Measurements from ENCODE around the gene ULK2. TPM values are rescaled to one million over a fixed set of nuclear protein-coding genes. Genes with fewer than 3 reads are reported as not detected.

The ULK2 gene
- total RNA-seq, 1 experiment from 2014 or later, result 5.1 TPM

GRCh38 chr17:19886116-19886515, 18.4 kb upstream of the ULK2 start:
- no peaks in the 10 kb centered on the region for H3K36me3 Mint-ChIP-seq
- ChIA-PET CTCF (no interaction called here), POLR2A (no interaction called here)
- DNase-seq (ENCODE audit: low spot score) (no peak), ATAC-seq (no peak)
- no peak overlapping the region for H3K4me3 Mint-ChIP-seq
- no peaks in the 10 kb centered on the region for H3K27me3 Mint-ChIP-seq (ENCODE audit: low read depth)
- TF ChIP-seq ZNF416 (CRISPR knock-in tag; IDR thresholded peaks at IDR 0.05) (no peak), ZNF512 (CRISPR knock-in tag; IDR thresholded peaks at IDR 0.05; ENCODE audit: borderline replicate concordance) (peak; percentile 17; the same call in 1 of the 2 replicates)
- H3K9me3 Mint-ChIP-seq, result no peaks in the 10 kb centered on the region
- no peaks in the 10 kb centered on the region for H3K4me1 Mint-ChIP-seq
- no peak overlapping the region for H3K27ac Mint-ChIP-seq

- ATAC-seq (no peak), DNase-seq (ENCODE audit: low spot score) (no peak)
- Mint-ChIP-seq H3K4me3 (no peak overlapping the region), H3K9me3 (no peaks in the 10 kb centered on the region), H3K4me1 (no peaks in the 10 kb centered on the region), H3K27ac (no peak overlapping the region), H3K36me3 (no peaks in the 10 kb centered on the region), H3K27me3 (ENCODE audit: low read depth) (no peaks in the 10 kb centered on the region)
- CTCF ChIA-PET, result interaction anchor here (0.7 kb wide), 1 partner anchor 168 kb away, joined by 3 read pairs; no protein-coding TSS in a partner anchor
- POLR2A ChIA-PET, result no interaction called here
- TF ChIP-seq ZNF121 (CRISPR knock-in tag; IDR thresholded peaks at IDR 0.05), result no peak
- no peak for TF ChIP-seq NFE2L1 (CRISPR knock-in tag; IDR thresholded peaks at IDR 0.05)
- TF ChIP-seq OVOL2 (CRISPR knock-in tag; IDR thresholded peaks at IDR 0.05; ENCODE audit: borderline replicate concordance), result no peak
- no peak for TF ChIP-seq RORB (CRISPR knock-in tag; IDR thresholded peaks at IDR 0.05)
- TF ChIP-seq ZSCAN18 (CRISPR knock-in tag; IDR thresholded peaks at IDR 0.05), result no peak
- TF ChIP-seq ATF2 (CRISPR knock-in tag; IDR thresholded peaks at IDR 0.05; ENCODE audit: borderline replicate concordance, low read depth), result no peak
- no peak for TF ChIP-seq E2F5 (CRISPR knock-in tag; IDR thresholded peaks at IDR 0.05)
- no peak for TF ChIP-seq E2F1 (CRISPR knock-in tag; IDR thresholded peaks at IDR 0.05)
- no peak for TF ChIP-seq HMGA2 (CRISPR knock-in tag; IDR thresholded peaks at IDR 0.05)
- TF ChIP-seq JAZF1 (CRISPR knock-in tag; IDR thresholded peaks at IDR 0.05), result no peak
- TF ChIP-seq ZNF425 (CRISPR knock-in tag; conservative IDR thresholded peaks at IDR 0.05), result no peak
- no peak for TF ChIP-seq ZNF512 (CRISPR knock-in tag; IDR thresholded peaks at IDR 0.05; ENCODE audit: borderline replicate concordance)
- no peak for TF ChIP-seq PRRX2 (CRISPR knock-in tag; IDR thresholded peaks at IDR 0.05)
- TF ChIP-seq ZNF416 (CRISPR knock-in tag; IDR thresholded peaks at IDR 0.05), result no peak
- no peak for TF ChIP-seq ARID4B (CRISPR knock-in tag; IDR thresholded peaks at IDR 0.05; ENCODE audit: borderline replicate concordance)
- no peak for TF ChIP-seq PREB (CRISPR knock-in tag; IDR thresholded peaks at IDR 0.05; ENCODE audit: borderline replicate concordance)
- TF ChIP-seq SMAD4 (CRISPR knock-in tag; IDR thresholded peaks at IDR 0.05), result no peak
These were observed 15.9 kb upstream of the ULK2 start for GRCh38 chr17:19883537-19884215.
